NCI-H345 treated with DMSO at 0.1 percent for 48 hours (cell line): Measurements from ENCODE around the gene MTERF4.

Experiments used
- DNase-seq: peaks from one replicate; lab custom pipeline; 2025; ENCODE audit not compliant: unreplicated experiment; lab: John Stamatoyannopoulos, UW

The MTERF4 gene, protein sequence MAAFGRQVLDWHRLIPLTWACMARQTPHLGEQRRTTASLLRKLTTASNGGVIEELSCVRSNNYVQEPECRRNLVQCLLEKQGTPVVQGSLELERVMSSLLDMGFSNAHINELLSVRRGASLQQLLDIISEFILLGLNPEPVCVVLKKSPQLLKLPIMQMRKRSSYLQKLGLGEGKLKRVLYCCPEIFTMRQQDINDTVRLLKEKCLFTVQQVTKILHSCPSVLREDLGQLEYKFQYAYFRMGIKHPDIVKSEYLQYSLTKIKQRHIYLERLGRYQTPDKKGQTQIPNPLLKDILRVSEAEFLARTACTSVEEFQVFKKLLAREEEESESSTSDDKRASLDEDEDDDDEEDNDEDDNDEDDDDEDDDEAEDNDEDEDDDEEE

DNA sequence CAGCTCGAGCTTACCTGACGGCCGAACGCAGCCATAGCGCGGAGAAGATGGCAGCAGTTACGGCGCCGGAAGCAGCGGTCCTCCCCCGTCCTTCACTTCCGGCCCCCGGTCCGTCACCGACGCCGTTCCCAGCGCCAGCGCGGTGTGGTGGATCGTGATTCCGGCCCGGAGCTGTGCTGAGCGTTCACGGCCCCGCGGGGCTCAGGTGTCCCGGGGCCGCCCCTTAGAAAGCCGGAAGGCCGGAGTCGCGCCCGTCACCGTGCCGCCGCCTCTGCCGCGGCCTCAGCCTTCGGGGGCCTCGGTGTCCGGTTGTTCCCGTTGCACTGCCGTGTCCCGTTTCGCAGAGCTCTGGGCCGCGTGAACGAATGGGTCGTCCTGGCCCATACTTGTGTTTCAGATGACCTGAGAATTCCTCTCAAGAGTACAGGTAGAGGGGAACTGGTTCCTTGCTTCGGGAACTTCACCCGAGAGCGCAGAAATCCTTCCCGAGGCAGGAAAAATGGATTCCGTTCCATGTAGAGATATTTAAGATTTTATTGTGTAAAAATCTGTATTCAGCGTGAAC, at the start of gene MTERF4:
Gene MTERF4 (minus strand): TSS at position 49 of the 565 bp plus-strand sequence. CDS start 14 bp downstream, at position 35.
- DNase-seq = peak; percentile 78

DNA sequence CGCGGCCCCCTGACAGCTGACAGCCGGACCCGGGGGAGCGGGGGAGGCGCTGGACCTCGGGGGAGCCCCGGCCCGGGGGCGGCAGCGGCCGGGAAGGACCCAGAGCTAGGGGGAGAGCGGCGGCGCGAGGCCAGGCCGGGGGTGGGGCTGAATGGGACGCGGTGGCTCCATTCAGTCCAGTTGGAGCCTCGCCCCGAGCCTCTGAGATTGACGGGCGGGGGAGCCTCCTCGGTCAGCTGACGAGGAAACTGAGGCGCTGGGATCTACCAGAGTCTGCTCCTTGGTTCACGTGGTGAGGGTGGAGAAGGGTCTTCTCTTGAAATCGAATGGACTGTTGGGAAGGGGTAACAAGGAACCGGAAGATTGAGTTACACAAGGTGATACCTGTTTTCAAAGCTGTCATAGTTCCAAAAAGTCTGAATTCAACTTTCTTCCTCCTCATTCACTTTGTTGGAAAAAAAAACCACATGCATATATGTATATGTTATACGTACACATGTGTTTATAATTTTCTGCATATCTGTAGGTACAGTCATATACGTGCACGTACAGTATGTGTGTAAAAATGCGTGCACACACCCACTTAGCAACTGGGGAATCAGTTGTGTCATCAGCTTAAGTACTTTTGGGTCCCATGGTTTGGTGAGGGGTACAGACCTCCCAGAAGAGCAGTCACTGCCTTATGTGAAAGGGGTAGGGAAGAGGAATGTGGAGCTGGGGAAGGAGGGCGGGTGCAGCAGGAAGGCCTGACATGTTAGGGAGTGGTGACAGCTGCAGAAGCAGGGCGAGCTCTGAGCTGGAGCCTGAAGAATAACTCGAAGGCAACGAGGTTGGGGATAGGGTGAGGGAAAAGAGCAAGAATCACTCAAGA, 48.8 kb upstream of the MTERF4 start:
- DNase-seq = no peak

- DNase-seq = peak; percentile 94
Observed at GRCh38 chr2:241149925-241150659, 48.0 kb upstream of the MTERF4 start, which contains the start of gene PPP1R7. Gene PPP1R7 (plus strand): TSS chr2:241150467. CDS start chr2:241150496, 29 bp downstream.

GRCh38 chr2:241149675-241149924, 47.5 kb upstream of the MTERF4 start:
- peak; percentile 47 for DNase-seq

GRCh38 chr2:241148891-241149674, 47.0 kb upstream of the MTERF4 start, which contains the start of gene PASK:
Gene PASK (minus strand): TSS chr2:241149472. CDS start chr2:241143032, 6,440 bp downstream.
- peak; percentile 98 for DNase-seq

- DNase-seq = no peak
Observed at GRCh38 chr2:241148239-241148638, 46.2 kb upstream of the MTERF4 start.

DNA sequence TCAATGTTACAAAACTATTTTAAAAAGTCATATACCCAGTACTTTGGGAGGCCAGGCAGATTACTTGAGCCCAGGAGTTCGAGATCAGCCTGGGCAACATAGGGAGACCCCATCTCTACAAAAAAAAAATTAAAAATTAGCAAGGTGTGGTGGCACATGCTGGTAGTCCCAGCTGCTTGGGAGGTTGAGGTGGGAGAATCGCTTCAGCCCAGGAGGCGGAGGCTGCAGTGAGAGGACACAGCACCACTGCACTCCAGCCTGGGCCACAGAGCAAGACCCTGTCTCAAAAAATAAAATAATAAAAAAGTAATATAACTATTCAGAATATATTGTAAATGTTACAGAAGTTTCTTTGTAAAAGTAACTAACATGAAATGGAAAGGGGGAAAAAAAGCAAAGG, 45.2 kb upstream of the MTERF4 start:
- DNase-seq = no peak

DNA sequence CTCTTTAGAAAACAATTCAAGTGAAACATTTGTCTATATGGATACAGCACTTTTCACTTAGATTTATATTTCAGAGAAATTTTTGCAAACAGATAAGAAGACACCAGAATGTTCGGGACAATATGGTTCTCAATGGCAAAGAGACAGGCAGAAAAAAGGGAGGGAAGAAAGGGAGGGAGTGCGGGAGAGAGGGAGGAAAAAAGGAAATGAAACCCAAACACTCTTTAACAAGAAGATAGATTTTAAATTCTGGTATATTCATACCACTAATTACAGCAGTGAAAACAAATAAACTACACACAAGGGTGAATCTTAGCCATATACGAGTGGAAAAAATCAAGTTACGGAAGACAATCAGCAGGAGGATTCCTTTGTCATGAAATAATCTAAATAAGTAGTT, 44.2 kb upstream of the MTERF4 start:
- DNase-seq = no peak

DNA sequence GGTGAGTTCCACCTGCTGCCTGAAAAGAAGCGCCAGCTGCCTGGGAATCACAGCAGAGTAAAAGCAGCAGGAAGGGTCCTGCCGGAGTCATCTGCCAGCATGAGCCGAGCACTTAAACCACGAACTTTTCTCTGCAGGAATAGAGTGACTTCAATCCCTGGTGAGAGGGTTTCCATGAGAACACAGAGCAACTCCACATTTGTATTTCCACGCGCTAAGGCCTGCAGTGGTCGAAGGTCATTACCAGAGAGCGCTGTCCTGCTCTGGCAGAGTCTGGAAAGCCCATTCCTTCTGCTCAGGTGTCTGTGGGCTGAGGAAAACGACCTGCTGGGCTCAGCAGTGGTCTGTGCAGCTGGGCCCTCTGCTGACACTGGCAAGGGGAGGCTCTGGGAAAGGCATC, 40.5 kb upstream of the MTERF4 start:
- no peak for DNase-seq

GRCh38 chr2:241142063-241142462, 40.0 kb upstream of the MTERF4 start:
- no peak for DNase-seq

- no peak for DNase-seq
Observed at GRCh38 chr2:241141214-241141770, 39.2 kb upstream of the MTERF4 start.

DNA sequence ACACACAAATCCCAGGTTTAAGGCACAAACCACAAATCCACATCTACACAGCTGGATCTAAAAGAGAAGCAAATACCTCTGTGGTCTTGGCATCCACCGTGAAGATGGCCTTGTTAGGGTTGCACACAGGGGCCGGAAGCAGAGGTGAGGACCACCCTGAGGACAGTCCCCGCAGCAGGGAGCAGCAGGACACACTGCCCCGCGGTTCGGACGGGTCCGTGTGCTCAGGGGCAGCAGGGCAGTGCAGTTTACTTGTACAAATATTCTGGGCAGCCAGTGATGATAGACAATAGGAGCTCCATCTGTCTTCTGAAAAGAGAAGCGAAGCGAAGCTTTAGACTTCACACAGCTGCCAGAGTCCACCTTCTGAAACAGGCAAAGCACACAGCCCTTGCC, 38.4 kb upstream of the MTERF4 start:
- no peak for DNase-seq

- DNase-seq = no peak
Observed at GRCh38 chr2:241139531-241140444, 37.7 kb upstream of the MTERF4 start.

DNA sequence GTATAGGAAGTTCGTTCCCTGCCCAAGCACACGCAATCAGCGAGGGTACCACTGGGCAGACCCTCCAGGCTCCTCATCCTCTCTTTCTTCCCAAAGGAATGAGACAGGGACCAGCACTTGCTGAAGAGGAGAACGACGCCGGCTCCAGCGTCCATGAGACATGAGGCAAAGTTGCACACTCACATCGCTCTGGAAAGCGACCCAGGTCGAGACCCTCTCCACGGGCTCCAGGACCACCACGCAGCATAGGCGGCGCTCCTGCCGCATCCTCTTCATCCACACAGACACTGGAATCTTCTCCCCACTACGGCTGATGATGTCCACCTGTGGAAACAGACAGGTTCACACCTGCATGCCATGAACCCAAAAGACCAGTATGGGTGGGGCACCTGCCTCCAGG, 36.4 kb upstream of the MTERF4 start:
- DNase-seq = no peak

DNA sequence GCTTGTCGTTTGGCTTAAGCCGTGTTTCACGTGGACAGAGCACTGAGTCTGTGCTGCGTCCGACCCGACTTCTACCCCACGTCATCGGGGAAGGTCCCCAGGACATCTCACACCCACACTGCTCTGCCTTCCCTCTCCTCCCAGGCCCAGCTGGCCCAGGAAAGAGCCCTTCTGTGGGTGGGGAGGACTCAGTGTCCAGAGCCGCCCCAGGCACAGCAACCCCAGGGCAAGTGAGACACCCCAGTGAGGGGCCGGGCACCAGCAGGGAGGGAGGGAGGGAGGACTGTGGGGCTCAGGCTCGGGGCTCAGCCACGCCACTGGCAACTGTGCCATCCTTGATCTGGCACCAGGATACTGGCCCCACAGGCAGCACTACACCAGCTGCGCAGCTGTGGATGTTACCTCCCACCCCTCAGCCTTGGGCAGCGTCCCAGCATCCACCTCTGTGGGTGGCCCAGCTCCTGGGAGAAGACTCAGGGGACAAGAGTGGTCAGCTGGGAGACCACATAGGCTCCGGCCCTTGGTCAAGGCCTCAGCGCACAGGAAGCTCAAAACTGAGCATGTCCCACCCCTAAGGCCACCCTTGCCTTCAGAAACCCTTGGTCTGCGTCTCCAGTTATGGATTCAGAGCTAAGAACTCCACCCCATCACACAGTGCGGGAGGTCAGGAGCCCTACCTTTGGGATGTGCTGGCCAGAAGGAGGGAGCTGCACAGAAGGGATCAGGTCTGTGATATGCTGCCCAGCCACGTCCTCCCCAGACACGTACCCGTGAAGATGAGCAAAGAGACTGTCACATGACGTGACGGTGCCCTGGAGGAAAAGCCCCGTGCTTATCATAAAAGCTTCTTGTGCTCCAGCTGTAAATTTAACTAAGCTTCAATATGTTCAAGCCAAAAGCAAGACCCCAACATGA, 35.4 kb upstream of the MTERF4 start:
- DNase-seq = no peak

GRCh38 chr2:241136661-241137260, 34.7 kb upstream of the MTERF4 start:
- no peak for DNase-seq

DNA sequence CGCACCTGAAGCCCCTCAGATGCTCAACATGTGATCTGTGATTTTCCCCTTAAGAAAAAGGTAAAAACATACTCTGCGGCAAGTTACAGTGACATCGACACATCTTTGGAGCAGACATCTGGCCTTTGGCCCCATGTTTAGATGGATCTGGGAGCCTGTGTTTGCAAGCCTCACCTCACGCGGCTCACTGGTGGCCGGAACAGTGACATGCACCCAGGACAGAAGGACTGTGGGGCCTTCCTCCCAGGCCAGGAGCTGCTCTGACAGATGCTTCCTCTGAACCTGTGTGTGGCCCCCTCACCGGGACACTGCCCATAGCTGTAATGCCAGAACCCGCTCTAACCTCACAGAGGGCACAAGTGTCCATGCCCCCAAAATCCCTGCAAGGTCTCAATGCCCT, 34.1 kb upstream of the MTERF4 start:
- DNase-seq = no peak

- no peak for DNase-seq
Observed at GRCh38 chr2:241135737-241136136, 33.6 kb upstream of the MTERF4 start.
